NCI-H2196 (cell line): ENCODE measurements around the gene LTBR.
"Not testable (repeated sequence)": the region's sequence is repeated elsewhere in the genome, so short reads cannot be mapped to it uniquely, and the experiment has no call there.

Experiments
- DNase-seq: peaks from one replicate; lab custom pipeline; 2025; ENCODE audit not compliant: unreplicated experiment; lab: John Stamatoyannopoulos, UW

LTBR gene

GRCh38 chr12:6423267-6424007 is 39.5 kb downstream of the LTBR start:
- peak; percentile 63 for DNase-seq

DNA sequence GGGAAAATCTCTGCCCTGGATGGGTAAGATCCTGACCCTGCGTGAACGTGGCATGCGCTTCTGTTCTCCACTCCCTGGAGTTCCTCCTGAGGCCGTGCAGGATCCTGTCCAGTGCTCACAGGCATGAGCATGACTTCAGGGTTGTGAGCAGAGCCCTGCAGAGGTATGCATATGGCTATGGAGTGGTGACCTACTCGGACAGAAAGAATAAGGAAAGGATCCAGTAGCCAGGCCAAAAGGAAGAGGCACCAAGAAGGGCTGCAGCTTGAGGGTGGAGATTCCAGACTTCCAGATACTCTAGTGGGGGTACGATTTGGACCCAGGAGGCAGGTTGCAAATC is 40.0 kb downstream of the LTBR start:
- no peak for DNase-seq

DNA sequence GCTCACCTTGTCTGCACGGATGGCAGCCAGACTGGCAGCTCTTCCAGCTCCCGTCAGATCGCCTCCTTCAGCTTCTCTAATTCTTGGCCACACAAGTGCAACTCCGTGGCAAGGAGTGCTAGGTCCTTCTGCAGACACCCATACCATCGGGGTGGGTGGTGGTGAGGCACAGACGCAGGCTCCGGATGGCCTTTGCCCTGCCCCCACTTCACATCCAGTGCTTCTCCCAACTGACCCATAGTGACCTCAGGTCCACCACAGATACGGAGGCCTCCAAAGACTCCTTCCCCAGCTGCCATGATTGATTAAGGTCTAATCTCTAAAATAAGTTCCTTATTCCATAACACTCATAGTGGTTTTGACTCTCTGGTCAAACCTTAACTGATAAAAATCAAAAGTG is 40.9 kb downstream of the LTBR start:
- no peak for DNase-seq

DNA sequence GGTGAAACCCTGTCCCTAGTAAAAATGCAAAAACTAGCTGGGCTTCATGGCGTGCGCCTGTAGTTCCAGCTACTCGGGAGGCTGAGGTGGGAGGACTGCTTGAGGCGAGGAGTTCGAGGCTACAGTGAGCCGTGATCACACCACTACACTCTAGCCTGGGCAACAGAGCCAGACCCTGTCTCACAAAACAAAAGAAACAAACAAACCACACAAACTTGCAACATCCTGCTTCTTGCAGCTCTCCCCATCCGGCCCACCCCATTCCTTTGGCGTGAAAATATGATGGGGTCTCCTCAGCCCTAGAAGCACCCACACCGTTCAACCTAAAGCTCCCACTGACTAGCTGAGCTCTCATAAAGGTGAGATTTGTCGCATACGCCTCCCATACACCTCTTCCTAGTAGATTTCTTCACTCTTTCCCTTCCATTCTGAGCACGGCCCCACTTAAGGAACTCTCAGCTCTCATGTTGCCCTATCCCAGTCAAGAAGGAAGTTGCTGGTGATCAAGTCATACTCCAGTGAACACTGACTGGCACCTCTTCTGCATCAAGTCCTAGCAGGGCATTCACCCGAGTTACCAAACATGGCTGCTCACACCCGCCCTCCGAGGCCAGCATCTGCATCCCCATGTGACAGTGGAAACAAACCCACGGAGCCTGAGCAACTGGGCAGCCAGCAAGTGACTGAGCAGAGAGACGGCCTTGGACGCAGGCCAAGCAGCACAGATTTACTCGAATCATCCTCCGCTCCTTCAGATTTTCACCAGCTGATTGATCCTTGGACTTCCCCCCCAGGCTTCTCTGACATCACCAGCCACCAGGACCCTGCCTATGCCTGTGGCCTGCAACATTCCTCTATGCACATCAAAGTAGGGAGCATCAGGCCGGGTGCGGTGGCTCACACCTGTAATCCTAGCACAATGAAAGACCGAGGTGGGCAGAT is 41.9 kb downstream of the LTBR start:
- no peak for DNase-seq

DNA sequence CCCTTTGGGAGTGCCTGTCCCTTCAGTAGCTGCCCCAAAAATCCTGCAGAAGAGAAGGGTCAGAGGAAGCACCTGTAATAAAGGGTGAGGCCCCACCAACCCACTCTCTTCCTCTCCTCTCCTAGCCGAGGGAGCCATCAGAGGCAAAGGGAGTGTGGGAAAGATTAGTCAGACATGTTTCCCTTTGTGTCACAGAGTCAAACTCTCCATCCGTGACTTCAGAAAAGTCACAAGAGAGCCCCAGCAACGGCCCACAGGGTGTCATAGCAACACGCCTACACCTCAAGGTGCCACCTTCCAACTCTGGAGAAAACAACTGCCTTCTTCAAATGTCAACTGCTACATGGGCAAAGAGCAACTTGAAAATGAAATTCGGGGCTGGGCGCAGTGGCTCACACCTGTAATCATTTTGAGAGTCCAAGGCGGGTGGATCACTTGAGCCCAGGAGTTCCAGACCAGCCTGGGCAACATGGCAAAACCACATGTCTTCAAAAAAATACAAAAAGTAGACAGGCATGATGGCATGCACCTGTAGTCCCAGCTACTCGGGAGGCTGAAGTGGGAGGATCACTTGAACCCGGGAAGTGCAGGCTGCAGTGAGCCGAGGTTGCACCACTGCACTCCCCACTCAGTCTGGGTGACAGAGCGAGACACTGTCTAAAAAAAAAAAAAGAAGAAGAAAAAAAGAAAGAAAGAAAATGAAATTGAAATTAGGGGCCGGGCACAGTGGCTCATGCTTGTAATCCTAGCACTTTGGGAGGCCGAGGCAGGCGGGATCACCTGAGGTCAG is 43.1 kb downstream of the LTBR start:
- no peak for DNase-seq

- not testable (repeated sequence) for DNase-seq
These were observed 43.8 kb downstream of the LTBR start for GRCh38 chr12:6427796-6428195.

- no peak for DNase-seq
These were observed 44.4 kb downstream of the LTBR start for GRCh38 chr12:6428326-6428725.

- no peak for DNase-seq
These were observed 46.4 kb downstream of the LTBR start for GRCh38 chr12:6430124-6430989.

- DNase-seq, result no peak
These were observed 49.0 kb downstream of the LTBR start for GRCh38 chr12:6432991-6433390.

GRCh38 chr12:6434205-6435140 is 50.5 kb downstream of the LTBR start:
- no peak for DNase-seq

DNA sequence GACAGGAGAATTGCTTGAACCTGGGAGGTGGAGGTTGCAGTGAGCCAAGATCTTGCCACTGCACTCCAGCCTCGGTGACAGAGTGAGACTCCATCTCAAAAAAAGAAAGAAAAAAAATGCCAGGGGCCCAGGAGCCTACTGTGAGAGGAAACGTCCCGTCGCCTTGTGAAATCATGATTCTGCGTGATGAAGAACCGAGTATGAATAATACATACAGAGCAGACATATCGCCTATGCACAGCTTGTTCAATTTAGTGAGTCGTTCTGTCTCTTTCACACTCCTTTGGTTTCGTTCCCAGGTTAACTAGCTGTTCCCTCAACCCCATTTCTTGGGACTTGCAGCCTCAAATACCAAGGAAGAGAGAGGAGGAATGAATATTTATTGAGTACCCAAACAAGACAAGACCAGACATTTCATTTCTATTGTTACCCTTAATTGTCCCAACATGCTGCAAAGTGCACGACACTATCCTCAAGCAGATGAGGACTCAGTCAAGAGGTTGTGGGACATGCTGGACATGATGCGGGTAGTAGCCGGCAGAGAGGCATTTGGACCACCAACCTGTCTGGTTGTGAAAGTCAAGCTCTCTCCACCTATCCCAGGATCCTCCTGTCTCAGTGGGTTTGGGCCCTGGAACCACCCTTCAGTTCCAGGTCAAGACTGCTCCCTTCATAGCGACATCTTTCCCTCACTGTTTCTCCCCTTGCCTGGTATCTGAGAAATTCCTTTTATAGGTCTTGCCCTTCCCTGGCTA is 52.2 kb downstream of the LTBR start:
- no peak for DNase-seq

DNA sequence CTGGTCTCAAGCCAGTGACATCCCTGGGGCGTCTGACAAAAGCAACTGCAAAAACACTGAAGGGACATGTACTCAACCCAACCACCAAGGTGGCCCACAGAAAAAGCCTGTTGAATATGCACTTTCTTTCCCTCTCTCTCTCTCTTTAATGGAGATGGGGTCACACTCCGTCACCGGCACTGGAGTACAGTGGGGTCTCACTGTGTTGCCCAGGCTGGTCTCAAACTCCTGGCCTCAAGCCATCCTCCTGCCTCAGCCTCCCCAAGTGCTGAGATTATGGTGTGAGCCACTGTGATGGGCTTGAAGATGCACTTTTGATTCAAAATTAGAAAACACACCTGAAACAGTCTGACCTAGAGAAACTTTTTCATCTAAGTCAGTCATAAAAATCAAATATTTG is 53.6 kb downstream of the LTBR start:
- DNase-seq, result no peak

DNA sequence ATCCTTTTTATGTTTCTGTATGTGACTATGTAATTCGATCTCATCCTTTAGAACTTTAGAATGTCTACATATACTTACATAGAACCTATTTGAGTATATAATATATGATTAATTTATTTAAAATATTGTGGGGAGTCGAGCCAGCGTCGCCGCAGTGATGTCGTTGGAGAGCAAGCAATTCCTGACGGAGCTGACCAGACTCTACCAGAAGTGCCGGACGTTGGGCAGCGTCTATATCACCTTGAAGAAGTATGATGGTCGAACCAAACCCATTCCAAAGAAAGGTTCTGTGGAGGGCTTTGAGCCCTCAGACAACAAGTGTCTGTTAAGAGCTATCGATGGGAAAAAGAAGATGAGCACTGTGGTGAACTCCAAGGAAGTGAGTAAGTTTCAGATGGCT is 54.4 kb downstream of the LTBR start:
- DNase-seq, result no peak

DNA sequence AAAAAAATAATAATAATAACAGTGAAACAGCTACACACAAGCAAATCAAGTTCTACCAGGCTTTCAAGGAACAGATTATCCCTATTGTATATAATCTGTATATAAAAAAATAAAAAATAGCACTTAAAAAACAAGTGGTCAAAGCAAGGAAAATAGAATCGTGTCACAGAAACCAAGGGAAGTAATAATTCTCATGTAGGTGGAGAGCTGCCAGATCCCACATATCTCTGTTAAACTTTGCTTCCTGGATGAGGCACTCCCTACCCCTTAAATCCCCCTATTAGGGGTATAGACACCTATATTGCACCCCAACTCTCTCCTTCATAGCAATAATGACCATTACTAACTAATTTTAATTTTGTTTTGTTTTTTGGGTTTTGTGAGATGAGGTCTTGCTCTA is 56.4 kb downstream of the LTBR start:
- DNase-seq, result no peak
